ENCODE measurements around the gene ATP4B. TPM values are rescaled to one million over a fixed set of nuclear protein-coding genes. Genes with fewer than 3 reads are reported as not detected.

The ATP4B gene
- total RNA-seq, 1 experiment from 2014 or later, result not detected

DNA sequence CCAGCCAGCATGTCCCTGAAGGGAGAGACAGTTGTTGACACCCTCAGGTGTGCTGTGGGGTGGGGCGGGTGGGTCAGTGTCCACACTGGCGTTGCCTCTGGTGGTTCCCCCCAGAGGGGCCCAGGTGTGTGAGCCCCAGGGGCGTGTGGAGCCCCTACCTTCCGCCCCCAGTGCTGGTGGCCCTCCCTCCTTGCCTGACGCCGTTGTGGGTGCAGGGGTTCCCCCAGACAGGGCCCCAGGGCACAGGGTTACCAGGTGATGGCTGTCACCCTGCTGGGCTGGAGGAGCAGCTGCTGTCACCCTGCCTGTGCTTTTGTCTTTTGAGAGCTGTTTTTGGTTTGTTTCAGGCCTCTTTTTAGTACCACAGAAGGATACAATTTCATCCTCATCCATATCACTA lies 27.2 kb downstream of the ATP4B start:
- Histone ChIP-seq H3K4me3 (ENCODE audit: low read depth in 2 of 2, low read length in 2 of 2) (no peak overlapping the region), H3K27me3 (ENCODE audit: control insufficient read depth, insufficient read depth, low read length) (no peaks in the 10 kb centered on the region), H3K27ac (ENCODE audit: low read length) (no peak overlapping the region), H3K36me3 (ENCODE audit: control insufficient read depth, insufficient read depth, low read length) (peaks cover 3% of the 10 kb centered on the region; the same call in 1 of the 2 replicates), H3K9me3 (ENCODE audit: control insufficient read depth, insufficient read depth, low read depth, low read length) (no peaks in the 10 kb centered on the region), H3K4me1 (ENCODE audit: control insufficient read depth, insufficient read depth, low read length) (peaks cover 3% of the 10 kb centered on the region; the same call in 1 of the 2 replicates)
- POLR2A ChIA-PET, result no interaction called here
- in situ Hi-C loops (cut with HindIII; ENCODE audit: low pct_unique_long_range_greater_than_20kb, low sequenced_read_pairs) (no loop called here), intact Hi-C loops (cut with micrococcal nuclease; ENCODE audit: unreplicated experiment) (no loop called here)
- DNase-seq (ENCODE audit: low read depth, low spot score) (no peak), ATAC-seq (no peak)
- BruUV-seq (replicated peaks), result no TSS peak
- TF ChIP-seq, protein P1, sequence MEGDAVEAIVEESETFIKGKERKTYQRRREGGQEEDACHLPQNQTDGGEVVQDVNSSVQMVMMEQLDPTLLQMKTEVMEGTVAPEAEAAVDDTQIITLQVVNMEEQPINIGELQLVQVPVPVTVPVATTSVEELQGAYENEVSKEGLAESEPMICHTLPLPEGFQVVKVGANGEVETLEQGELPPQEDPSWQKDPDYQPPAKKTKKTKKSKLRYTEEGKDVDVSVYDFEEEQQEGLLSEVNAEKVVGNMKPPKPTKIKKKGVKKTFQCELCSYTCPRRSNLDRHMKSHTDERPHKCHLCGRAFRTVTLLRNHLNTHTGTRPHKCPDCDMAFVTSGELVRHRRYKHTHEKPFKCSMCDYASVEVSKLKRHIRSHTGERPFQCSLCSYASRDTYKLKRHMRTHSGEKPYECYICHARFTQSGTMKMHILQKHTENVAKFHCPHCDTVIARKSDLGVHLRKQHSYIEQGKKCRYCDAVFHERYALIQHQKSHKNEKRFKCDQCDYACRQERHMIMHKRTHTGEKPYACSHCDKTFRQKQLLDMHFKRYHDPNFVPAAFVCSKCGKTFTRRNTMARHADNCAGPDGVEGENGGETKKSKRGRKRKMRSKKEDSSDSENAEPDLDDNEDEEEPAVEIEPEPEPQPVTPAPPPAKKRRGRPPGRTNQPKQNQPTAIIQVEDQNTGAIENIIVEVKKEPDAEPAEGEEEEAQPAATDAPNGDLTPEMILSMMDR (IDR thresholded peaks at IDR 0.05), result no peak
- no peak for TF ChIP-seq TCF7L2 (IDR thresholded peaks at IDR 0.05; ENCODE audit: low read depth, low read length)
- no peak for TF ChIP-seq POLR2AphosphoS5 (IDR thresholded peaks at IDR 0.05; ENCODE audit: low read depth, low read length)
- TF ChIP-seq SIN3A (IDR thresholded peaks at IDR 0.05; ENCODE audit: borderline replicate concordance, insufficient read depth, low read depth, low read length), result no peak
- TF ChIP-seq, protein P2, sequence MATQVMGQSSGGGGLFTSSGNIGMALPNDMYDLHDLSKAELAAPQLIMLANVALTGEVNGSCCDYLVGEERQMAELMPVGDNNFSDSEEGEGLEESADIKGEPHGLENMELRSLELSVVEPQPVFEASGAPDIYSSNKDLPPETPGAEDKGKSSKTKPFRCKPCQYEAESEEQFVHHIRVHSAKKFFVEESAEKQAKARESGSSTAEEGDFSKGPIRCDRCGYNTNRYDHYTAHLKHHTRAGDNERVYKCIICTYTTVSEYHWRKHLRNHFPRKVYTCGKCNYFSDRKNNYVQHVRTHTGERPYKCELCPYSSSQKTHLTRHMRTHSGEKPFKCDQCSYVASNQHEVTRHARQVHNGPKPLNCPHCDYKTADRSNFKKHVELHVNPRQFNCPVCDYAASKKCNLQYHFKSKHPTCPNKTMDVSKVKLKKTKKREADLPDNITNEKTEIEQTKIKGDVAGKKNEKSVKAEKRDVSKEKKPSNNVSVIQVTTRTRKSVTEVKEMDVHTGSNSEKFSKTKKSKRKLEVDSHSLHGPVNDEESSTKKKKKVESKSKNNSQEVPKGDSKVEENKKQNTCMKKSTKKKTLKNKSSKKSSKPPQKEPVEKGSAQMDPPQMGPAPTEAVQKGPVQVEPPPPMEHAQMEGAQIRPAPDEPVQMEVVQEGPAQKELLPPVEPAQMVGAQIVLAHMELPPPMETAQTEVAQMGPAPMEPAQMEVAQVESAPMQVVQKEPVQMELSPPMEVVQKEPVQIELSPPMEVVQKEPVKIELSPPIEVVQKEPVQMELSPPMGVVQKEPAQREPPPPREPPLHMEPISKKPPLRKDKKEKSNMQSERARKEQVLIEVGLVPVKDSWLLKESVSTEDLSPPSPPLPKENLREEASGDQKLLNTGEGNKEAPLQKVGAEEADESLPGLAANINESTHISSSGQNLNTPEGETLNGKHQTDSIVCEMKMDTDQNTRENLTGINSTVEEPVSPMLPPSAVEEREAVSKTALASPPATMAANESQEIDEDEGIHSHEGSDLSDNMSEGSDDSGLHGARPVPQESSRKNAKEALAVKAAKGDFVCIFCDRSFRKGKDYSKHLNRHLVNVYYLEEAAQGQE (IDR thresholded peaks at IDR 0.05; ENCODE audit: insufficient read depth in 1 of 2, low read depth in 2 of 2, low read length in 1 of 2), result no peak
- CTCF ChIA-PET, result no interaction called here

DNA sequence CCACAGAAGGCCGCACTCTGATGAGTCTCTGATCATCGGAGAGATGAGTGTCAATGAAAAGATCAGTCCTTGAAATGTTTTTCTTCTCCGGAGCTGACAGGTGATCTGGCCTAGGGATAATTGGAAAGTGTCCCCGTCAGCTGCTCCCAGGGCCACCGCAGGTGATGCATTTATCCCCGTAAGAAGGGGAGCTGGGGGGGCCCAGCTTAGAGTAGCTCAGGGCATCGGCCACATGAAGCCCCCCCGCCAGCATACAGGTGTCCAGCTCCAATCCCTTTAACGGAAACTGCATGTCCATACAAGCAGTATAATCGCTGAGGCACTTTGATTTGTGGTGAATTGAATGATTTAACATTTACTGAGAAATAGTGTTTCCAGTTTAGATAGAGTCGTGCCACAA lies 27.7 kb downstream of the ATP4B start:
- no TSS peak for BruUV-seq (replicated peaks)
- TF ChIP-seq TCF7L2 (IDR thresholded peaks at IDR 0.05; ENCODE audit: low read depth, low read length) (no peak), SIN3A (IDR thresholded peaks at IDR 0.05; ENCODE audit: borderline replicate concordance, insufficient read depth, low read depth, low read length) (no peak), POLR2AphosphoS5 (IDR thresholded peaks at IDR 0.05; ENCODE audit: low read depth, low read length) (no peak)
- TF ChIP-seq, protein P1 (IDR thresholded peaks at IDR 0.05), result no peak
- TF ChIP-seq, protein P2 (IDR thresholded peaks at IDR 0.05; ENCODE audit: insufficient read depth in 1 of 2, low read depth in 2 of 2, low read length in 1 of 2), result no peak
- peaks cover 3% of the 10 kb centered on the region; the same call in 1 of the 2 replicates for H3K4me1 ChIP-seq (ENCODE audit: control insufficient read depth, insufficient read depth, low read length)
- in situ Hi-C loops (cut with HindIII; ENCODE audit: low pct_unique_long_range_greater_than_20kb, low sequenced_read_pairs), result no loop called here
- intact Hi-C loops (cut with micrococcal nuclease; ENCODE audit: unreplicated experiment), result no loop called here
- H3K4me3 ChIP-seq (ENCODE audit: low read depth in 2 of 2, low read length in 2 of 2), result no peak overlapping the region
- no peak overlapping the region for H3K27ac ChIP-seq (ENCODE audit: low read length)
- no peak for ATAC-seq
- POLR2A ChIA-PET, result no interaction called here
- peaks cover 3% of the 10 kb centered on the region; the same call in 1 of the 2 replicates for H3K36me3 ChIP-seq (ENCODE audit: control insufficient read depth, insufficient read depth, low read length)
- CTCF ChIA-PET, result no interaction called here
- no peaks in the 10 kb centered on the region for H3K27me3 ChIP-seq (ENCODE audit: control insufficient read depth, insufficient read depth, low read length)
- no peaks in the 10 kb centered on the region for H3K9me3 ChIP-seq (ENCODE audit: control insufficient read depth, insufficient read depth, low read depth, low read length)
- no peak for DNase-seq (ENCODE audit: low read depth, low spot score)
